Brain microvascular endothelial cell (primary cell): ENCODE results near the gene PIM2.
"Not testable (repeated sequence)": the region's sequence is repeated elsewhere in the genome, so short reads cannot be mapped to it uniquely, and the experiment has no call there.

ENCODE experiments used
- DNase-seq: peaks from one replicate; pipeline ENCODE4 v3.0.0-alpha.2; 2020
- H3K27ac ChIP-seq: fragments of 250-450 bp; sonication (Bioruptor Pico); 2 replicates; pipeline ENCODE4 v1.5.1; 2020; ENCODE audit warnings: mild to moderate bottlenecking, moderate library complexity
- H3K27me3 ChIP-seq: fragments of 250-450 bp; sonication (Bioruptor Pico); replicated peaks from 2 replicates; pipeline ENCODE4 v1.5.1; 2020; ENCODE audit warnings: mild to moderate bottlenecking
- H3K36me3 ChIP-seq: fragments of 250-450 bp; sonication (Bioruptor Pico); replicated peaks from 2 replicates; pipeline ENCODE4 v1.5.1; 2020; ENCODE audit warnings: mild to moderate bottlenecking
- H3K4me3 ChIP-seq: 2 replicates; pipeline ENCODE4 v1.5.1; 2011; ENCODE audit warnings: low read depth, mild to moderate bottlenecking, control low read depth, low read length, moderate library complexity
- in situ Hi-C: cut with HindIII; loops from 2 replicates; pipeline ENCODE4 v1.10.0; 2017; ENCODE audit warnings: low sequenced_read_pairs, low pct_ligation_motif_present
- TF ChIP-seq, protein P1 (sequence below): IDR thresholded peaks from 2 replicates; pipeline ENCODE4 v1.5.1; 2011; ENCODE audit warnings: low read depth, mild to moderate bottlenecking, moderate library complexity, low read length, control low read depth, inconsistent platforms; ENCODE audit errors: missing control alignments

Gene PIM2

DNA sequence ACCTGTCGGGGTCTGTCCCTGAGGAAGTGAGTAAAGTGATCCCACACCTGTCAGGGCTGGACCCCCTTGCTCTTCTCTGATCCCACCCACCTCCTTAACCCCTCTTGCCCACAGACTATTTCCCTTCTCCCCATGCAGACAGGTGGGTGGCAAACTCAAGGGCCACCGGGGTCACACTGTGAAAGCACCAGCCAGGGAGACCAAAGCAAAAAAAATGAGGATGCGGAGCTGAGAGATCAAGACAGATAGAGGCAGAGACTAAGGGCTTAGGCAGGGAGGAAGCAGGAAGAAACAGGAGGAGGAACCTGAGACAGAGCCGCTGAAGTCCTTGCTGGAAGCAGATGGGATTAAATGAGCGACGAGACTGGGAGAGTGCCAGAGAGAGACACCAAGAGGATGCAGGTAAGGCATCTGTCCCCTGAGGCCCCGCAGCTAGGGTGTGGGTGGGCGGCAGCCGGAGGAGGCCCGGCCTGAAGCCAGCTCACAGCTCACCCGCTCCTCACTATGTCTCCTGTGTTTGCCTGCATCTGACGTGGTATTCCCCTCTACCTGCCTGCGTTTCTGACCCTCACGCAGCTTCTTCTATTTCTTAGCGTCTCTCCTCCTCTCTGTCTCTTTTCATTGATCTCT, 28.4 kb downstream of the PIM2 start:
- Histone ChIP-seq H3K27me3 (no peaks in the 10 kb centered on the region), H3K36me3 (no peaks in the 10 kb centered on the region), H3K27ac (no peak overlapping the region), H3K4me3 (peak overlapping the region; percentile 49)
- TF ChIP-seq, protein P1, sequence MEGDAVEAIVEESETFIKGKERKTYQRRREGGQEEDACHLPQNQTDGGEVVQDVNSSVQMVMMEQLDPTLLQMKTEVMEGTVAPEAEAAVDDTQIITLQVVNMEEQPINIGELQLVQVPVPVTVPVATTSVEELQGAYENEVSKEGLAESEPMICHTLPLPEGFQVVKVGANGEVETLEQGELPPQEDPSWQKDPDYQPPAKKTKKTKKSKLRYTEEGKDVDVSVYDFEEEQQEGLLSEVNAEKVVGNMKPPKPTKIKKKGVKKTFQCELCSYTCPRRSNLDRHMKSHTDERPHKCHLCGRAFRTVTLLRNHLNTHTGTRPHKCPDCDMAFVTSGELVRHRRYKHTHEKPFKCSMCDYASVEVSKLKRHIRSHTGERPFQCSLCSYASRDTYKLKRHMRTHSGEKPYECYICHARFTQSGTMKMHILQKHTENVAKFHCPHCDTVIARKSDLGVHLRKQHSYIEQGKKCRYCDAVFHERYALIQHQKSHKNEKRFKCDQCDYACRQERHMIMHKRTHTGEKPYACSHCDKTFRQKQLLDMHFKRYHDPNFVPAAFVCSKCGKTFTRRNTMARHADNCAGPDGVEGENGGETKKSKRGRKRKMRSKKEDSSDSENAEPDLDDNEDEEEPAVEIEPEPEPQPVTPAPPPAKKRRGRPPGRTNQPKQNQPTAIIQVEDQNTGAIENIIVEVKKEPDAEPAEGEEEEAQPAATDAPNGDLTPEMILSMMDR = no peak
- DNase-seq = no peak
- in situ Hi-C loops = no loop called here

- H3K27me3 ChIP-seq, in situ Hi-C loops, H3K27ac ChIP-seq, H3K4me3 ChIP-seq, H3K36me3 ChIP-seq, DNase-seq: not testable (repeated sequence)
Measured at GRCh38 chrX:48886586-48886985, 32.2 kb downstream of the PIM2 start.

- no peak overlapping the region for H3K27ac ChIP-seq
- no peak overlapping the region for H3K4me3 ChIP-seq
- in situ Hi-C loops = no loop called here
- DNase-seq = no peak
- TF ChIP-seq, protein P1 = no peak
- H3K27me3 ChIP-seq = no peaks in the 10 kb centered on the region
- no peaks in the 10 kb centered on the region for H3K36me3 ChIP-seq
Measured at GRCh38 chrX:48883729-48884128, 35.1 kb downstream of the PIM2 start.

- H3K27me3 ChIP-seq, H3K27ac ChIP-seq, in situ Hi-C loops, H3K4me3 ChIP-seq, H3K36me3 ChIP-seq, DNase-seq: not testable (repeated sequence)
Measured at GRCh38 chrX:48876944-48877343, 41.9 kb downstream of the PIM2 start.

- H3K27ac ChIP-seq, DNase-seq, H3K27me3 ChIP-seq, H3K4me3 ChIP-seq, H3K36me3 ChIP-seq, in situ Hi-C loops: not testable (repeated sequence)
Measured at GRCh38 chrX:48872017-48872416, 46.8 kb downstream of the PIM2 start.

GRCh38 chrX:48864210-48864609, 54.6 kb downstream of the PIM2 start:
- DNase-seq = peak; percentile 72
- Histone ChIP-seq H3K27me3 (no peaks in the 10 kb centered on the region), H3K36me3 (no peaks in the 10 kb centered on the region), H3K4me3 (no peak overlapping the region), H3K27ac (no peak overlapping the region)
- TF ChIP-seq, protein P1 = no peak
- in situ Hi-C loops = no loop called here
